GM12872 (cell line): ENCODE measurements around the gene FRMD8.

Experiments used
- TF ChIP-seq, protein P1 (sequence below): IDR thresholded peaks from 3 replicates; pipeline ENCODE4 v1.5.1; 2011; ENCODE audit warnings: low read depth, mild to moderate bottlenecking, low read length, moderate library complexity; ENCODE audit not compliant: insufficient read depth

The FRMD8 gene

DNA sequence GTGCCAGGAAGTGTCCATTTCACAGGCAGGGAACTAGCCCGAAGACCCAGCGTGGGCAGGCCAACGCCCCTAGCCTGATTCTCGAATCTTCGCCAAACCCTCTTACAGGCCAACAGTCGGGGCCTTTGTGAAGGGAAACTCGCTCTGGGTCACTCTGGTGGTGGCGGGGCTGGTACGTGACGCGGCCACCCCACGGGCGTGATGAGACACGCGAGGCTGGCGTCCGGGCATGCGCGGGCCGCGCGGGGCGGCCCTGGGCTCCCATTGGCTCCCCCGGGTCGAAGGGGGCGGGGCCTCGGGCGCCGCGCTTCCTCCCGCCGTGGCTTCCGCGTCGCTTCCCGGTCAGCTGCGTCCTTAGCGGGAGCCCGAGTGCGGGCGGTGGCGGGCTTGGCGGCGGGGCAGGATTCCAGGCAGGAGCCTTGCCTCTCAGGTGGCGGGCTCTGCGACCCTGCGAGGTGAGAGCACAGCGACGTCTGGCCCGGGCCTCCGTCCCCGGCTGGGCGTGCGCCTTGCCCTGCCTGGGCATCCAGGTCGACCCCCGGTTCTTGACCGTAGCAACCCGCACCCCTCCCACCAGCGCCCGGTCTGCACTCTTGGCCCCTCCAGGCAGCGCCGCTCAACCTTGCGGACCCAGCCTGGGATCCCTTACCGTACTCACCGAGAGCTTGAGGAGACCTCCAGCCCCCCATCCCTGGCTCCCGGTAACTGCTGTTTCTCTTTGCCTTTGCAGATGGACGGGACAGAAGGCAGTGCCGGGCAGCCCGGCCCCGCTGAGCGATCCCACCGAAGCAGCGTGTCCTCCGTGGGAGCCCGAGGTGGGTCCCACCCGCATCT is at the start of gene FRMD8:
Gene FRMD8 (plus strand): TSS at position 331 of the 834 bp plus-strand sequence. CDS start 400 bp downstream, at position 731.
- TF ChIP-seq, protein P1, sequence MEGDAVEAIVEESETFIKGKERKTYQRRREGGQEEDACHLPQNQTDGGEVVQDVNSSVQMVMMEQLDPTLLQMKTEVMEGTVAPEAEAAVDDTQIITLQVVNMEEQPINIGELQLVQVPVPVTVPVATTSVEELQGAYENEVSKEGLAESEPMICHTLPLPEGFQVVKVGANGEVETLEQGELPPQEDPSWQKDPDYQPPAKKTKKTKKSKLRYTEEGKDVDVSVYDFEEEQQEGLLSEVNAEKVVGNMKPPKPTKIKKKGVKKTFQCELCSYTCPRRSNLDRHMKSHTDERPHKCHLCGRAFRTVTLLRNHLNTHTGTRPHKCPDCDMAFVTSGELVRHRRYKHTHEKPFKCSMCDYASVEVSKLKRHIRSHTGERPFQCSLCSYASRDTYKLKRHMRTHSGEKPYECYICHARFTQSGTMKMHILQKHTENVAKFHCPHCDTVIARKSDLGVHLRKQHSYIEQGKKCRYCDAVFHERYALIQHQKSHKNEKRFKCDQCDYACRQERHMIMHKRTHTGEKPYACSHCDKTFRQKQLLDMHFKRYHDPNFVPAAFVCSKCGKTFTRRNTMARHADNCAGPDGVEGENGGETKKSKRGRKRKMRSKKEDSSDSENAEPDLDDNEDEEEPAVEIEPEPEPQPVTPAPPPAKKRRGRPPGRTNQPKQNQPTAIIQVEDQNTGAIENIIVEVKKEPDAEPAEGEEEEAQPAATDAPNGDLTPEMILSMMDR, result no peak

- TF ChIP-seq, protein P1, result no peak
Measured at GRCh38 chr11:65338676-65339075, 47.8 kb upstream of the FRMD8 start.

GRCh38 chr11:65340226-65340625 is 46.2 kb upstream of the FRMD8 start:
- TF ChIP-seq, protein P1, result no peak

DNA sequence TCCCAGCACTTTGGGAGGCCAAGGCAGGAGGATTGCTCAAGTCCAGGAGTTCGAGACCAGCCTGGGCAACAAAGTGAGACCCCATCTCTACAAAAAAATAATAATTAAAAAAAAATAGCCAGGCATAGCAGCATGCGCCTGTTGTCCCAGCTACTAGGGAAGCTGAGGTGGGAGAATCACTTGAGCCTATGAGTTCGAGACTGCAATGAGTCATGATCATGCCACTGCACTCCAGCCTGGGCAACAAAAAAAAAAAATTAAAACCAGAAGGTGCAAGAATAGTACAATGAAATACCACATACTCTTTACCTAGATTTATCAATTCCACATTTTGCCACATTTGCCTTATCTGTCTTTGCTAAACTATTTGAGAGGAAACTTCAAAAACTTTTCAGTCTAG is 44.6 kb upstream of the FRMD8 start:
- TF ChIP-seq, protein P1, result no peak

DNA sequence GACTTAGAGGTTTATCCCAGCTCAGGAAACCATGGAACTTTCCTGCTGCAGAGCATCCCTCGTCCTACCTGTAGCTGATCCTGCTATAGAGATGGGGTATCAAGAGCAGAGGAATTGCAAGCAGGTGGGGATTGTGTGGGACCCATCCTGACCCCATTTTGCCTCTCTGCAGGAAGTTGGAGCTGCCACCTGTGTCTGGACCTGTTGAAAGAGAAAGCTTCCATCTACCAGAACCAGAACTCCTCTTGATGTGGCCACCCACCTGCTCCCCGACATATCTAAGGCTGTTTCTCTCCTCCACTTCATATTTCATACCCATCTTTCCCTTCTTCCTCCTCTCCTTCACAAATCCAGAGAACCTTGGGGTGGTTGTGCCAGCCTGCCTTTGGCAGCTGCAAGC is 34.9 kb upstream of the FRMD8 start:
- TF ChIP-seq, protein P1, result no peak

DNA sequence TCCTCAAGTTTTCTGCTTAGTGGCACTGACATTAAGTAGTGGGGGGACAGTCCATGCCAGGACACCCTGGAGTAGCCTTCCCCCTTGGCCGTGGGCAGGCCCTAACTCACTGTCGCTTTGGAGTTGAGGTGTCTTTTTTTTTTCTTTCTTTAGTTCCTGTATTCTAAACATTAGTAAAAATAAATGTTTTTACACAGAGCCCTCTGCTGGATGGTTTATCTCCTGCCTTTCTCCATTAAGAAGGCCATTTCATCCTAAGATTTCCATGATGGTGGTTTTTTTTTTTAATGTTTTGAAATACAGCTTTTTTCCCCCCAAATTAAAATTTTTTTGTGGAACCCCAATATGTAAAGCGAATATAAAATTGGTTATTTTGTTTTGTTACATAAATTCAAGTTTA is 33.7 kb upstream of the FRMD8 start:
- TF ChIP-seq, protein P1, result no peak

DNA sequence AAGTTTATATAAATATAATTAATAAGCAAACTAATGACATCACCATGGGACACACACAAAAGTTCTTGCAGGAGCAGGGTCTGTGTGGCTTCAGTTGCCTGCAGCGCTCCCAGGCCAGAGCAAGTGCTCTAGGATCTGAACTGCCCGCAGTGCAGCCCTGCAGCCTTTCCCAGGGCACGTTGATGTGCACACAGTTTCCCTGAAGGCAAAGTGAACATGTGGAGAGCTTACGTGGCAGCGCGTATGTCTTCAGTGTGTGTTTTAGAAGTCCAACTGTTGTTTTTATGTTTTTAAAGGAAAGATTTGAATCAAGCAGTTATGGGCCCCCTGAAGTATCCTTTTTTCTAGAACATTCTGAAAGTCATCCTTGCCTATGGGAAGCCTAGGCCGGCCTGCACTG is 33.1 kb upstream of the FRMD8 start:
- TF ChIP-seq, protein P1, result no peak
